ENCODE measurements around the gene GALNTL6. TPM values are rescaled to one million over a fixed set of nuclear protein-coding genes. Genes with fewer than 3 reads are reported as not detected.
"Not testable (repeated sequence)": the region's sequence is repeated elsewhere in the genome, so short reads cannot be mapped to it uniquely, and the experiment has no call there.

GALNTL6 gene
- total RNA-seq, 1 donor from 2014 or later = 0.61 TPM

- TF ChIP-seq CTCF (IDR thresholded peaks at IDR 0.05; ENCODE audit: insufficient read depth, low read depth, low read length) (no peak), EZH2 (IDR thresholded peaks at IDR 0.05; ENCODE audit: insufficient read depth, low read length) (no peak)
- Mint-ChIP-seq H3K36me3 (ENCODE audit: low read depth, unreplicated experiment) (no peaks in the 10 kb centered on the region), H3K9me3 (ENCODE audit: unreplicated experiment) (no peaks in the 10 kb centered on the region), H3K27ac (ENCODE audit: unreplicated experiment) (no peak overlapping the region), H3K4me3 (ENCODE audit: unreplicated experiment) (no peak overlapping the region), H3K27me3 (ENCODE audit: low read depth, unreplicated experiment) (no peaks in the 10 kb centered on the region), H3K4me1 (ENCODE audit: low read depth, unreplicated experiment) (no peaks in the 10 kb centered on the region)
- FAIRE-seq (no peak), DNase-seq (ENCODE audit: low read depth) (no peak)
- H2AFZ ChIP-seq (ENCODE audit: low read depth, low read length) = peak overlapping the region; percentile 17
- H3K27ac ChIP-seq (ENCODE audit: low read depth, low read length) = no peak overlapping the region
- H3K79me2 ChIP-seq (ENCODE audit: insufficient read depth, low read length) = no peaks in the 10 kb centered on the region
- H3K27me3 ChIP-seq (ENCODE audit: insufficient read depth, low read length) = no peaks in the 10 kb centered on the region
- no peaks in the 10 kb centered on the region for H3K4me1 ChIP-seq (ENCODE audit: insufficient read depth, low read length)
- H3K4me2 ChIP-seq (ENCODE audit: low read length) = peak overlapping the region; percentile 53
- H3K9me3 ChIP-seq (ENCODE audit: insufficient read depth, low read depth, low read length) = no peaks in the 10 kb centered on the region
- no peak overlapping the region for H3K9ac ChIP-seq (ENCODE audit: low read length)
- no peaks in the 10 kb centered on the region for H3K36me3 ChIP-seq (ENCODE audit: insufficient read depth, low read length)
- no peaks in the 10 kb centered on the region for H4K20me1 ChIP-seq (ENCODE audit: insufficient read depth, low read length)
- H3K4me3 ChIP-seq (ENCODE audit: insufficient read depth, low read depth, low read length) = no peak overlapping the region
Measured at GRCh38 chr4:172726001-172726423, 912.8 kb downstream of the GALNTL6 start.

- Mint-ChIP-seq H3K36me3 (ENCODE audit: low read depth, unreplicated experiment) (no peaks in the 10 kb centered on the region), H3K27ac (ENCODE audit: unreplicated experiment) (no peak overlapping the region), H3K9me3 (ENCODE audit: unreplicated experiment) (peaks cover 2% of the 10 kb centered on the region), H3K4me1 (ENCODE audit: low read depth, unreplicated experiment) (no peaks in the 10 kb centered on the region), H3K27me3 (ENCODE audit: low read depth, unreplicated experiment) (no peaks in the 10 kb centered on the region), H3K4me3 (ENCODE audit: unreplicated experiment) (no peak overlapping the region)
- no peak overlapping the region for H3K9ac ChIP-seq (ENCODE audit: low read length)
- no peaks in the 10 kb centered on the region for H3K36me3 ChIP-seq (ENCODE audit: insufficient read depth, low read length)
- H3K27me3 ChIP-seq (ENCODE audit: insufficient read depth, low read length) = no peaks in the 10 kb centered on the region
- DNase-seq (ENCODE audit: low read depth) (no peak), FAIRE-seq (no peak)
- no peak overlapping the region for H3K27ac ChIP-seq (ENCODE audit: low read depth, low read length)
- H3K79me2 ChIP-seq (ENCODE audit: insufficient read depth, low read length) = no peaks in the 10 kb centered on the region
- no peaks in the 10 kb centered on the region for H3K9me3 ChIP-seq (ENCODE audit: insufficient read depth, low read depth, low read length)
- H4K20me1 ChIP-seq (ENCODE audit: insufficient read depth, low read length) = no peaks in the 10 kb centered on the region
- no peak overlapping the region for H3K4me2 ChIP-seq (ENCODE audit: low read length)
- no peak overlapping the region for H2AFZ ChIP-seq (ENCODE audit: low read depth, low read length)
- no peak overlapping the region for H3K4me3 ChIP-seq (ENCODE audit: insufficient read depth, low read depth, low read length)
- TF ChIP-seq CTCF (IDR thresholded peaks at IDR 0.05; ENCODE audit: insufficient read depth, low read depth, low read length) (no peak), EZH2 (IDR thresholded peaks at IDR 0.05; ENCODE audit: insufficient read depth, low read length) (no peak)
- H3K4me1 ChIP-seq (ENCODE audit: insufficient read depth, low read length) = no peaks in the 10 kb centered on the region
Measured at GRCh38 chr4:172727631-172728030, 914.4 kb downstream of the GALNTL6 start.

- H3K27me3 ChIP-seq (ENCODE audit: insufficient read depth, low read length); H3K79me2 ChIP-seq (ENCODE audit: insufficient read depth, low read length); H3K4me1 Mint-ChIP-seq (ENCODE audit: low read depth, unreplicated experiment); H3K27ac Mint-ChIP-seq (ENCODE audit: unreplicated experiment); H4K20me1 ChIP-seq (ENCODE audit: insufficient read depth, low read length); H3K9ac ChIP-seq (ENCODE audit: low read length); H3K27ac ChIP-seq (ENCODE audit: low read depth, low read length); H3K4me3 Mint-ChIP-seq (ENCODE audit: unreplicated experiment); H3K36me3 Mint-ChIP-seq (ENCODE audit: low read depth, unreplicated experiment); H3K27me3 Mint-ChIP-seq (ENCODE audit: low read depth, unreplicated experiment); H2AFZ ChIP-seq (ENCODE audit: low read depth, low read length); H3K4me2 ChIP-seq (ENCODE audit: low read length); H3K4me1 ChIP-seq (ENCODE audit: insufficient read depth, low read length); FAIRE-seq; DNase-seq (ENCODE audit: low read depth); H3K9me3 ChIP-seq (ENCODE audit: insufficient read depth, low read depth, low read length); H3K4me3 ChIP-seq (ENCODE audit: insufficient read depth, low read depth, low read length); H3K36me3 ChIP-seq (ENCODE audit: insufficient read depth, low read length): not testable (repeated sequence)
- peaks cover 25% of the 10 kb centered on the region for H3K9me3 Mint-ChIP-seq (ENCODE audit: unreplicated experiment)
Measured at GRCh38 chr4:172733645-172734044, 920.4 kb downstream of the GALNTL6 start.
